Measurements from ENCODE around the gene PSME3.
"Not testable (repeated sequence)": the region's sequence is repeated elsewhere in the genome, so short reads cannot be mapped to it uniquely, and the experiment has no call there.

PSME3 gene

GRCh38 chr17:42851371-42852240 lies 18.4 kb downstream of the PSME3 start:
- DNase-seq = not testable (repeated sequence)

GRCh38 chr17:42852351-42852750 lies 19.2 kb downstream of the PSME3 start:
- DNase-seq = no peak

GRCh38 chr17:42853004-42853403 lies 19.8 kb downstream of the PSME3 start:
- DNase-seq = no peak

GRCh38 chr17:42853597-42853967 lies 20.4 kb downstream of the PSME3 start:
- DNase-seq = no peak

GRCh38 chr17:42853968-42854790 lies 21.0 kb downstream of the PSME3 start:
- no peak for DNase-seq

- no peak for DNase-seq
These were observed 21.9 kb downstream of the PSME3 start for GRCh38 chr17:42855048-42855596.

- not testable (repeated sequence) for DNase-seq
These were observed 22.9 kb downstream of the PSME3 start for GRCh38 chr17:42856093-42856492.

- DNase-seq = not testable (repeated sequence)
These were observed 23.3 kb downstream of the PSME3 start for GRCh38 chr17:42856516-42856915.

GRCh38 chr17:42857389-42857788 lies 24.2 kb downstream of the PSME3 start:
- no peak for DNase-seq

- DNase-seq = no peak
These were observed 32.5 kb downstream of the PSME3 start for GRCh38 chr17:42865638-42866094.

- DNase-seq = no peak
These were observed 33.0 kb downstream of the PSME3 start for GRCh38 chr17:42866216-42866615.

GRCh38 chr17:42866631-42867575 lies 33.7 kb downstream of the PSME3 start:
- DNase-seq = no peak

GRCh38 chr17:42867694-42868261 lies 34.6 kb downstream of the PSME3 start:
- not testable (repeated sequence) for DNase-seq

- no peak for DNase-seq
These were observed 35.1 kb downstream of the PSME3 start for GRCh38 chr17:42868338-42868737.

GRCh38 chr17:42871647-42872046 lies 38.5 kb downstream of the PSME3 start:
- no peak for DNase-seq

- no peak for DNase-seq
These were observed 39.2 kb downstream of the PSME3 start for GRCh38 chr17:42872251-42872965.

- no peak for DNase-seq
These were observed 40.1 kb downstream of the PSME3 start for GRCh38 chr17:42873315-42873714.

GRCh38 chr17:42873932-42874695 lies 40.9 kb downstream of the PSME3 start:
- not testable (repeated sequence) for DNase-seq

GRCh38 chr17:42877037-42877436 lies 43.8 kb downstream of the PSME3 start:
- DNase-seq = no peak

- DNase-seq = no peak
These were observed 45.1 kb downstream of the PSME3 start for GRCh38 chr17:42878123-42878880.

Measured in HCEC 1CT (cell line).